ENCODE results near the gene PAXX.

GRCh38 chr9:136945333-136946227 lies 46.6 kb upstream of the PAXX start:
- TF ChIP-seq CTCF (IDR thresholded peaks at IDR 0.05; ENCODE audit: low read length): no peak
- TF ChIP-seq EZH2 (IDR thresholded peaks at IDR 0.05; ENCODE audit: borderline replicate concordance, low read length): no peak

Data from OCI-LY1 (cell line).